WERI-Rb-1 (cell line): Measurements from ENCODE around the gene DGKD.

ENCODE experiments used
- DNase-seq: peaks from one replicate; pipeline ENCODE4 v3.0.0-alpha.2; 2020
- H3K27ac ChIP-seq: fragments of 250-450 bp; sonication (Bioruptor Pico); 2 replicates; pipeline ENCODE4 v1.5.1; 2020; ENCODE audit warnings: mild to moderate bottlenecking, moderate library complexity
- H3K27me3 ChIP-seq: fragments of 250-450 bp; sonication (Bioruptor Pico); 2 replicates; pipeline ENCODE4 v1.5.1; 2021; ENCODE audit warnings: mild to moderate bottlenecking, low read depth, moderate library complexity; ENCODE audit not compliant: insufficient read depth, severe bottlenecking
- H3K36me3 ChIP-seq: fragments of 250-450 bp; sonication (Bioruptor Pico); 2 replicates; pipeline ENCODE4 v1.5.1; 2020; ENCODE audit warnings: mild to moderate bottlenecking, moderate library complexity
- H3K4me3 ChIP-seq: 2 replicates; pipeline ENCODE4 v1.5.1; 2011; ENCODE audit warnings: low read depth, mild to moderate bottlenecking, control low read depth, low read length
- H3K9me3 ChIP-seq: fragments of 250-450 bp; sonication (Bioruptor Pico); 2 replicates; pipeline ENCODE4 v1.5.1; 2021; ENCODE audit warnings: mild to moderate bottlenecking, moderate library complexity; ENCODE audit not compliant: severe bottlenecking
- TF ChIP-seq, protein P1 (sequence below): IDR thresholded peaks from 2 replicates; pipeline ENCODE4 v1.5.1; 2011; ENCODE audit warnings: low read depth, mild to moderate bottlenecking, control low read depth, inconsistent platforms, low read length

The DGKD gene

DNA sequence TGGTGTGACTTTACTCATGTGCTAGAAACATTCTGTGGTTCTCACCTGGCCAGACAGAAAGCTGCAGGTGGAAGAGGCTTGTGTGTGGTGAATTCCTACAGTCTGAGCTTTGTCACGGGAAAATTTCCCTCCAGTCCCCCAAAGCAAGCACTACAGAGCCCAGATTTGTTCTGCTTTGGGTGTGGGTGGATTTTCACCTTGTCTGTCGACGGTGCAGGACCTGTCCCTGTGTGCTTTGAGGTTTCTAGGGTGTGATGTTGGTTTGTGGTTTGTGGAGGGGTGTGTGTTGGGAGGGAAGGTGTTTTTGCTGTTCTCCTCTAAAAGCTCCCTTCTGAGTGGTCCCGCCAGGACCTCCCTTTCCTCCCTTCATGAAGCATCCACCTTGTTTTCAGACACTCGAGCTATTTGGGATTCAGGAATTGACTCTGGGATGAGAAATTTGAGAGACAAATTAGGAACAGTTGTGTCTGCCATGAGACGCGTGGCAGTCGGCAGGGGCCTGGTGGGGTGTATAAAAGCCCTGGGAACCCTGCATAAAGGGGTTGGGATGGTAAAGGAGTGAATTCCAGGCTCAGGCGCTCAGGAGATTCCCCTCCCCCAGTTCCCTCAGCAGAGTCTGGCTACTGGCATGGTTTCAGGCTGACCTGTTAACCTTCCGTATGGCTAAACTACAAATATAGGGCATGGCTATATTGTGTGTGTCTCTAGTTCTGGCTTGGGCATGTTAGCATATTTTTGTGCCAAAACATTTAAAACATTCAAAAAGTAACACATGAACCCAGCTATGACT, 65.5 kb downstream of the DGKD start:
- H3K27ac ChIP-seq = no peak overlapping the region
- no peak for DNase-seq
- H3K9me3 ChIP-seq = no peaks in the 10 kb centered on the region
- H3K4me3 ChIP-seq = no peak overlapping the region
- H3K36me3 ChIP-seq = no peaks in the 10 kb centered on the region
- TF ChIP-seq, protein P1, sequence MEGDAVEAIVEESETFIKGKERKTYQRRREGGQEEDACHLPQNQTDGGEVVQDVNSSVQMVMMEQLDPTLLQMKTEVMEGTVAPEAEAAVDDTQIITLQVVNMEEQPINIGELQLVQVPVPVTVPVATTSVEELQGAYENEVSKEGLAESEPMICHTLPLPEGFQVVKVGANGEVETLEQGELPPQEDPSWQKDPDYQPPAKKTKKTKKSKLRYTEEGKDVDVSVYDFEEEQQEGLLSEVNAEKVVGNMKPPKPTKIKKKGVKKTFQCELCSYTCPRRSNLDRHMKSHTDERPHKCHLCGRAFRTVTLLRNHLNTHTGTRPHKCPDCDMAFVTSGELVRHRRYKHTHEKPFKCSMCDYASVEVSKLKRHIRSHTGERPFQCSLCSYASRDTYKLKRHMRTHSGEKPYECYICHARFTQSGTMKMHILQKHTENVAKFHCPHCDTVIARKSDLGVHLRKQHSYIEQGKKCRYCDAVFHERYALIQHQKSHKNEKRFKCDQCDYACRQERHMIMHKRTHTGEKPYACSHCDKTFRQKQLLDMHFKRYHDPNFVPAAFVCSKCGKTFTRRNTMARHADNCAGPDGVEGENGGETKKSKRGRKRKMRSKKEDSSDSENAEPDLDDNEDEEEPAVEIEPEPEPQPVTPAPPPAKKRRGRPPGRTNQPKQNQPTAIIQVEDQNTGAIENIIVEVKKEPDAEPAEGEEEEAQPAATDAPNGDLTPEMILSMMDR = no peak
- H3K27me3 ChIP-seq = no peaks in the 10 kb centered on the region

DNA sequence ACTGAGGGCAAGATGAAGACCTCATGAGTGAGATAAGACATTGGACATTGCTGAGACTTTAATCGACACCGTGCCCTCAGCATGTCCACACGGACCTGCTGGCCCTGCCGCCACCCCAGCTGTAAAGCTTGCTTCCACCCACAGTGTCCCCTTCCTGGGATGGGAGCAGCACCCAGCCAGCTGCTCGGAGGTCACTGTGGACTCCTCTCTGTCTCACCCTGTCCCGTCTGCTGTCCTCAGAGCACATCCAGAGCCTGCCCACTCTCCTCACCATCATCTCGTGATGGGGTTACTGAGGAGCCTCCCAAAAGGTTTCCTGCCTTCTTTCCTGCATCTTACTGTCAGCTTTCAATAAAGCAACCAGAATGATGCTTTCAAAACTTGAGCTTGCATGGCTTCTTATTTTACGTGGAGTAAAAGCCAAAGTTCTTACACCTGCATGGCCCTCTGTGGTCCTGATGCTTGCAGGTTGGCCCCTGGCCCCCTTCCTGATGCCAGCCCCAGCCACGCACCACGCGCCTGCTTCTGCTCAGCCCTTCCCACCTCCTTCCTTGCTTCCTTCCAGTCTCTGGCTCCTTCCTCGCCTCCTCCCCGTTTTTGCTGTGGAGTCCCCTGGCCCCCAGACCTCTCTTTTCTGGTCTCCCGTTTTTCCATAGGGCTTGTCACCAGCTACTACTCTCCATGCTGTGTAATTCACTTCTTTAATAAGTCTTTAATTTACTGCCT, 67.0 kb downstream of the DGKD start:
- DNase-seq = no peak
- H3K9me3 ChIP-seq = no peaks in the 10 kb centered on the region
- no peak overlapping the region for H3K4me3 ChIP-seq
- no peaks in the 10 kb centered on the region for H3K27me3 ChIP-seq
- H3K36me3 ChIP-seq = no peaks in the 10 kb centered on the region
- H3K27ac ChIP-seq = no peak overlapping the region
- TF ChIP-seq, protein P1 = no peak

DNA sequence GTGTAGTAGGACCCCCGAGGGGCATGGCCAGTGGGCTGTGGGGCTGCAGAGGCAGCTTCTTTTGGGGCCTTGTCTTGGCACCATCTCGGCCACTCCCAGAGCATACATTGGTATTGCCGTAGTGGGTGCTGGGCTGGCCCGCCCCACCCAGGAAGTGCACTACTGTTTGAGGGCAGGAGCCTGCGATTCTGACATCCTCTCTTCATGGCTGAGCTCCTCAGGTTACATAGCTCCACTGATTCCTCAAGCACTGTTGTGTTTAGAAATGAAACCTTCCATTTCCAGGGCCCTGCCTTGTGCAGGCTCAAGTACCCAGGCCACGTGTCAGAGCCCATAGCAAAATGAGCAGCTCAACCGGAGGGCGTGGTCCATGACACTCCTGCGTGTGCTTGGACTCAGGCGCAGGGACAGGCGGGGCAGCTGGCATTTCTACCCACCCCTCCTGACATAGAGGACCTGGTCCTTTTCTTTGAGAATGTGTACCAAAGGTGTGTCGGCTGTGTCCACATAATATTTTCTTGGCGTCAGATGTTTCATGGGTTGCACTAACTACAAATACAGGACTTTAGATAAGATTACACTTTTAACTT, 67.9 kb downstream of the DGKD start:
- Histone ChIP-seq H3K36me3 (no peaks in the 10 kb centered on the region), H3K27me3 (no peaks in the 10 kb centered on the region), H3K4me3 (no peak overlapping the region), H3K27ac (no peak overlapping the region), H3K9me3 (no peaks in the 10 kb centered on the region)
- TF ChIP-seq, protein P1 = no peak
- no peak for DNase-seq

DNA sequence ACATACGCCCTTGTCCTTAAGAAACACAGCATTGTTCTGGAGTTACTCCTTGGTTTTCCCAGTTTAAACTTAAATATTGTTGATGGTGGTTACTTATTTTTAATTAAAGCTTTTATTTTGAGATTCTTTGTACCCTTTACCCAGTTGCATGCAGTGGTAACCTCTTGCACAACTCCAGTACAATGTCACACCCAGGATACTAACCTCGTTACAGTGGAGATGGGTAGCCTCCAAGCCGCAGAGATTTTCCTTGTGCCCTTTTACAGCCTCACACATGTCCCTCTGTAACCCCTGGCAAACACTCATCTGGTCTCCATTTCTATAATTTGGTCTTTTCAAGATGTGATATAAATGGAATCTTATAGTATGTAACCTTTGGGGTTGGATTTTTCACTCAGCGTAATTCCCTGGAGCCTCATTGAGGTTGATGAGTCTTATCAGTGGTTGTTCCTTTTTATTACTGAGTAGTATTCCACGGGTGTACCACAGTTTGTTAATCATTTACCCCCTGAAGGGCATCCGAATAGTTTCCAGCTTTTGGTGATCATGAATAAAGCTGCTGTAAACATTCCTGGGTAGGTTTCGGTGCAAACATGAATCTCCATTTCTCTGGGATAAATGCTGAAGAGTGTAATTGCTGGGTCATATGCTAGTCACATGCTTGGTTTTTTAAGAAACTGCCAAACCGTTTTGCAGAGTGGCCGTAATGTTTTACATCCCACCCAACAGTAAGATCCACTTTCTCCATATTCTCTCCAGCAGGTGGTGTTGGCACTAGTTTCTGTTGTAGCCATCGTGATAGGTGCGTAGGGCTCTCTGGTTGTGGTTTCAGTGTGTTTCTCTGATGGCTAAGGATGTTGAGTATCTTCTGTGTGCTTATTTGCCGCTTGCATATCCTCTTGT, 68.6 kb downstream of the DGKD start:
- Histone ChIP-seq H3K9me3 (no peaks in the 10 kb centered on the region), H3K27me3 (no peaks in the 10 kb centered on the region), H3K27ac (no peak overlapping the region), H3K36me3 (no peaks in the 10 kb centered on the region), H3K4me3 (no peak overlapping the region)
- TF ChIP-seq, protein P1 = no peak
- DNase-seq = no peak

DNA sequence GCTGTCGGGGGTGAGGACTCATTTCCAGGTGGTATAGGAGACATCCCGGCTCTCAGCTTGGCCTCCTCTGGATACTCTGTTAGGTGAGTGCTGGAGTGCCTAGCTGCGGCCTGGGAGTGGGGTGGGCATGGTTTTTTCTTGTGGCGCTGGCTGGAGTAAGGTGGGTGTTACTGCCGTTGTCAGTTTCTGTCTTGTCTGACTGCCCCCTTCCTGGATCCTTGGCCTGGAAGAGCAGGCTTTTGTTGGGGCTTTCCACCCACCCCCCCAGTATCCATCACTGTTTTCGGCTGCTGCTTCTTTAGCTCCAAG, 69.2 kb downstream of the DGKD start:
- H3K27ac ChIP-seq = no peak overlapping the region
- TF ChIP-seq, protein P1 = no peak
- H3K9me3 ChIP-seq = no peaks in the 10 kb centered on the region
- H3K27me3 ChIP-seq = no peaks in the 10 kb centered on the region
- no peaks in the 10 kb centered on the region for H3K36me3 ChIP-seq
- no peak overlapping the region for H3K4me3 ChIP-seq
- DNase-seq = no peak
